ENCODE data around the gene HOXA7. TPM values are rescaled to one million over a fixed set of nuclear protein-coding genes. Genes with fewer than 3 reads are reported as not detected.

Gene HOXA7
- total and polyA plus RNA-seq, 8 donors: 0.98 to 34.8 (median 1.2) TPM; not detected in 1

DNA sequence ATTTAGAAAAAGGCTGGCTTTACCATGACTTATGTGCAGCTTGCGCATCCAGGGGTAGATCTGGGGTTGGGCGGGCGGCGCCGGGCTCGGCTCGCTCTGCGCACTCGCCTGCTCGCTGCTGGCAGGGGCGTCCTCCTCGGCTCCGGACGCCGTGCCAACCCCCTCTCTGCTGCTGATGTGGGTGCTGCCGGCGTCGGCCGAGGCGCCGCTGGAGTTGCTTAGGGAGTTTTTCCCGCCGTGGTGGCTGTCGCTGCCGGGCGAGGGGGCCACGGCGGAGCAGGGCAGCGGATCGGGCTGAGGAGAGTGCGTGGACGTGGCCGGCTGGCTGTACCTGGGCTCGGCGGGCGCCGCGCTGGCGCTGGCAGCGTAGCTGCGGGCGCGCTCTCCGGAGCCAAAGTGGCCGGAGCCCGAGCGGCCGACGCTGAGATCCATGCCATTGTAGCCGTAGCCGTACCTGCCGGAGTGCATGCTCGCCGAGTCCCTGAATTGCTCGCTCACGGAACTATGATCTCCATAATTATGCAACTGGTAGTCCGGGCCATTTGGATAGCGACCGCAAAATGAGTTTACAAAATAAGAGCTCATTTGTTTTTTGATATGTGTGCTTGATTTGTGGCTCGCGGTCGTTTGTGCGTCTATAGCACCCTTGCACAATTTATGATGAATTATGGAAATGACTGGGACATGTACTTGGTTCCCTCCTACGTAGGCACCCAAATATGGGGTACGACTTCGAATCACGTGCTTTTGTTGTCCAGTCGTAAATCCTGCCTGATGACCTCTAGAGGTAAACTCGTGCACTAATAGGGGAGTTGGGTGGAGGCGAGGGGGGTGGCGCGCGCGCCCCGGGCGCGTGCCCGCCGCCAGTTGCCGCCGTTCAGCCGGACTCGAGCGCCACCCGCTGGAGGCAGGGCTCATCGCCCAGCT, 13.2 kb downstream of the HOXA7 start, which contains the start of gene HOXA5:
HOXA5 (minus strand) TSS at position 659 of the 927 bp plus-strand sequence; CDS start at position 585, 74 bp downstream.
- peak in 1 of 4 donors; percentile 72 for TF ChIP-seq POLR2A (IDR thresholded peaks at IDR 0.05)
- TF ChIP-seq EP300 (IDR thresholded peaks at IDR 0.05): peak; percentile 84
- peak; percentile 84 to 98 (median 87) for TF ChIP-seq POLR2AphosphoS5 (IDR thresholded peaks at IDR 0.05)
- TF ChIP-seq, protein P1, sequence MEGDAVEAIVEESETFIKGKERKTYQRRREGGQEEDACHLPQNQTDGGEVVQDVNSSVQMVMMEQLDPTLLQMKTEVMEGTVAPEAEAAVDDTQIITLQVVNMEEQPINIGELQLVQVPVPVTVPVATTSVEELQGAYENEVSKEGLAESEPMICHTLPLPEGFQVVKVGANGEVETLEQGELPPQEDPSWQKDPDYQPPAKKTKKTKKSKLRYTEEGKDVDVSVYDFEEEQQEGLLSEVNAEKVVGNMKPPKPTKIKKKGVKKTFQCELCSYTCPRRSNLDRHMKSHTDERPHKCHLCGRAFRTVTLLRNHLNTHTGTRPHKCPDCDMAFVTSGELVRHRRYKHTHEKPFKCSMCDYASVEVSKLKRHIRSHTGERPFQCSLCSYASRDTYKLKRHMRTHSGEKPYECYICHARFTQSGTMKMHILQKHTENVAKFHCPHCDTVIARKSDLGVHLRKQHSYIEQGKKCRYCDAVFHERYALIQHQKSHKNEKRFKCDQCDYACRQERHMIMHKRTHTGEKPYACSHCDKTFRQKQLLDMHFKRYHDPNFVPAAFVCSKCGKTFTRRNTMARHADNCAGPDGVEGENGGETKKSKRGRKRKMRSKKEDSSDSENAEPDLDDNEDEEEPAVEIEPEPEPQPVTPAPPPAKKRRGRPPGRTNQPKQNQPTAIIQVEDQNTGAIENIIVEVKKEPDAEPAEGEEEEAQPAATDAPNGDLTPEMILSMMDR (IDR thresholded peaks at IDR 0.05): peak in 5 of 7 experiments; percentile 30 to 76 (median 71)

DNA sequence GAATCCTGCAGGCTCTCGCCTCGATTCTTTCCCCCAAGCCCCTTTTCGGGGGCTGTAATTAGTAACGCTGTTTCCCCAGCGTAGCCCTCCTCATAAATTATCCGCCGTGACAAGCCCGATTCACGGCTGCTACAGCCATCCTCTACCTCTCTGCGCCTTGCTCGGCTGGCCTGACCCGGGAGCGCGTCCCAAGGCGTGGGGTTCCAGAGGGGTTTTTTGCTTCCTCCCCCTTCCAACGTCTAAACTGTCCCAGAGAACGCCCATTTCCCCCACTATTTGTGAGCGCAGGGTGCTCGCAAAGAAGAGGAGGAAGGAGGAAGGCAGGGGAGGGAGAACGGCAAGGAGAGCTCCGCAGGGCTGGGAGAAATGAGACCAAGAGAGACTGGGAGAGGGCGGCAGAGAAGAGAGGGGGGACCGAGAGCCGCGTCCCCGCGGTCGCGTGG, 13.9 kb downstream of the HOXA7 start:
- peaks cover 0 to 94% (median 67%) of the 10 kb centered on the region in 3 donors for H3K27me3 ChIP-seq
- no peak for DNase-seq
- WGBS, 5 donors: 7 to 24% (median 17%) methylated on average over 27 to 29 of the region's 29 CpGs

More for the DNA sequence above, 13.2 kb downstream of the HOXA7 start, which contains the start of gene HOXA5:
- Histone ChIP-seq H3K4me1 (peaks cover 7 to 36% (median 19%) of the 10 kb centered on the region in 4 donors), H3K27ac (peak within 1 kb of the TSS; percentile 87 to 99 (median 94)), H3K4me3 (peak within 1 kb of the TSS; percentile 54 to 67 (median 64)), H3K27me3 (peaks cover 0 to 94% (median 73%) of the 10 kb centered on the region in 3 donors), H3K9me3 (peaks cover 0 to 26% (median 0%) of the 10 kb centered on the region in 4 donors), H3K36me3 (peaks cover 0 to 5% (median 0%) of the 10 kb centered on the region in 4 donors)
- WGBS, 5 donors: 12 to 36% (median 15%) methylated on average over 37 to 86 of the region's 86 CpGs
- intact Hi-C loops (cut with DNase I; ENCODE audit: low total_unique reads): no loop called here
- peak; percentile 45 to 96 for DNase-seq

DNA sequence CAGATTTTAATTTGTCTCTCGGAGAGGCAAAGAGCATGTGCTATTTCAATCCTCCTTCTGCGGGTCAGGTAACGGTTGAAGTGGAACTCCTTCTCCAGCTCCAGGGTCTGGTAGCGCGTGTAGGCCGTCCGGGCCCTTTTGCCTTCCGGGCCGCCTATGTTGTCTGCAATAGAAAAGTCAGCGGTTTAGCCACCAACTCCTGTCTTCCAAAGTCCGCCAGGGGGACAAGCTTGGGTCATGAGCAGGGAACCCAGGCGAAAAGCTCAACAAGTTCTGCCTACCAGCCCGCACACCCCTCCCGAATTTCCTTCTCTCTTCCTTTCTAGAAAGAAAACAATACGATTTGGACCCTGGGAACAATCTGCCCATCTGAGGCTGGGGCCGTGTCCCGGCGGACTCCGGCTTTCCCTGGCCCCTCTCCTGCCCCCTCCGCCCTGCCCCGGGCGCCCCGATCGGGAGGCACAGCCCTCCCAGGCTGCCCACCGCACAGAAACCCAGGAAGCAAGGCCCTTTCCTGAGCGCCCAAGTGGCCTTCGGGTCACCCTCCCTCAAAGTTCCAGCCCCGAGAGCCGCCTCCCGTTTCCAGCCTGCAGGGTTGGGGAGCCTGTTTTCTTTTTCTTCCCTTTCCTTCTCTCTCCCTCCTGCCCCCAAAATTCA, 14.4 kb downstream of the HOXA7 start:
- no peak for TF ChIP-seq POLR2AphosphoS5 (IDR thresholded peaks at IDR 0.05)
- no peak for TF ChIP-seq EP300 (IDR thresholded peaks at IDR 0.05)
- no peak for TF ChIP-seq POLR2A (IDR thresholded peaks at IDR 0.05)
- TF ChIP-seq, protein P1 (IDR thresholded peaks at IDR 0.05): no peak
- intact Hi-C loops (cut with DNase I; ENCODE audit: low total_unique reads): no loop called here
- Histone ChIP-seq H3K4me1 (peaks cover 0 to 37% (median 8%) of the 10 kb centered on the region in 4 donors), H3K9me3 (peaks cover 0 to 16% (median 0%) of the 10 kb centered on the region in 4 donors), H3K27me3 (peaks cover 0 to 92% (median 64%) of the 10 kb centered on the region in 3 donors), H3K4me3 (peak overlapping the region; percentile 54 to 67 (median 64)), H3K36me3 (peaks cover 0 to 5% (median 0%) of the 10 kb centered on the region in 4 donors), H3K27ac (peak overlapping the region; percentile 87 to 99 (median 94))
- DNase-seq: no peak
- WGBS, 5 donors: 31 to 42% (median 36%) methylated on average over 25 to 30 of the region's 30 CpGs

More for the DNA sequence above, 13.9 kb downstream of the HOXA7 start:
- TF ChIP-seq POLR2AphosphoS5 (IDR thresholded peaks at IDR 0.05) (no peak), POLR2A (IDR thresholded peaks at IDR 0.05) (no peak)
- TF ChIP-seq, protein P1 (IDR thresholded peaks at IDR 0.05): no peak
- Histone ChIP-seq H3K9me3 (peaks cover 0 to 21% (median 0%) of the 10 kb centered on the region in 4 donors), H3K4me1 (peaks cover 4 to 36% (median 13%) of the 10 kb centered on the region in 4 donors), H3K4me3 (peak overlapping the region; percentile 54 to 67 (median 64)), H3K36me3 (peaks cover 0 to 5% (median 0%) of the 10 kb centered on the region in 4 donors), H3K27ac (peak overlapping the region; percentile 87 to 99 (median 94))
- intact Hi-C loops (cut with DNase I; ENCODE audit: low total_unique reads): no loop called here
